Activated CD4-positive, alpha-beta T cell treated with anti-CD3 and anti-CD28 coated beads, Interleukin-2, Interleukin-6, amounts not matched to agents 100 ng/mL and 50 ng/mL, durations not matched to agents 16 hours and 8 hours (primary cell): ENCODE measurements around the gene KLHDC4.

Experiments
- DNase-seq: peaks from one replicate; pipeline ENCODE4 v3.0.0-alpha.2; 2020

KLHDC4 gene

GRCh38 chr16:87715231-87715630 lies 50.6 kb downstream of the KLHDC4 start:
- no peak for DNase-seq

GRCh38 chr16:87713451-87714229 lies 52.1 kb downstream of the KLHDC4 start:
- peak; percentile 83 for DNase-seq

- DNase-seq = no peak
Observed at GRCh38 chr16:87712184-87712762, 53.5 kb downstream of the KLHDC4 start.

- no peak for DNase-seq
Observed at GRCh38 chr16:87710887-87711286, 54.9 kb downstream of the KLHDC4 start.

GRCh38 chr16:87709677-87710076 lies 56.1 kb downstream of the KLHDC4 start:
- DNase-seq = no peak

GRCh38 chr16:87708881-87709638 lies 56.7 kb downstream of the KLHDC4 start:
- DNase-seq = no peak

GRCh38 chr16:87707714-87708580 lies 57.8 kb downstream of the KLHDC4 start:
- DNase-seq = no peak

GRCh38 chr16:87707097-87707496 lies 58.7 kb downstream of the KLHDC4 start:
- DNase-seq = no peak

GRCh38 chr16:87706278-87707000 lies 59.3 kb downstream of the KLHDC4 start:
- no peak for DNase-seq

- DNase-seq = no peak
Observed at GRCh38 chr16:87705771-87706277, 60.0 kb downstream of the KLHDC4 start.

- no peak for DNase-seq
Observed at GRCh38 chr16:87704754-87705353, 60.9 kb downstream of the KLHDC4 start.

- DNase-seq = no peak
Observed at GRCh38 chr16:87703835-87704375, 61.9 kb downstream of the KLHDC4 start.

GRCh38 chr16:87703071-87703470 lies 62.7 kb downstream of the KLHDC4 start:
- no peak for DNase-seq

GRCh38 chr16:87702325-87702811 lies 63.4 kb downstream of the KLHDC4 start:
- DNase-seq = peak; percentile 79

- DNase-seq = no peak
Observed at GRCh38 chr16:87701505-87701921, 64.3 kb downstream of the KLHDC4 start.

- no peak for DNase-seq
Observed at GRCh38 chr16:87701078-87701460, 64.7 kb downstream of the KLHDC4 start.

- DNase-seq = peak; percentile 47
Observed at GRCh38 chr16:87700406-87701077, 65.2 kb downstream of the KLHDC4 start.

- peak; percentile 20 for DNase-seq
Observed at GRCh38 chr16:87698676-87699199, 67.0 kb downstream of the KLHDC4 start.

- peak; percentile 80 for DNase-seq
Observed at GRCh38 chr16:87698241-87698640, 67.5 kb downstream of the KLHDC4 start.

- DNase-seq = no peak
Observed at GRCh38 chr16:87697792-87698191, 68.0 kb downstream of the KLHDC4 start.
